Measurements from ENCODE around the gene WDR45B.
"Not testable (repeated sequence)": the region's sequence is repeated elsewhere in the genome, so short reads cannot be mapped to it uniquely, and the experiment has no call there.

DNA sequence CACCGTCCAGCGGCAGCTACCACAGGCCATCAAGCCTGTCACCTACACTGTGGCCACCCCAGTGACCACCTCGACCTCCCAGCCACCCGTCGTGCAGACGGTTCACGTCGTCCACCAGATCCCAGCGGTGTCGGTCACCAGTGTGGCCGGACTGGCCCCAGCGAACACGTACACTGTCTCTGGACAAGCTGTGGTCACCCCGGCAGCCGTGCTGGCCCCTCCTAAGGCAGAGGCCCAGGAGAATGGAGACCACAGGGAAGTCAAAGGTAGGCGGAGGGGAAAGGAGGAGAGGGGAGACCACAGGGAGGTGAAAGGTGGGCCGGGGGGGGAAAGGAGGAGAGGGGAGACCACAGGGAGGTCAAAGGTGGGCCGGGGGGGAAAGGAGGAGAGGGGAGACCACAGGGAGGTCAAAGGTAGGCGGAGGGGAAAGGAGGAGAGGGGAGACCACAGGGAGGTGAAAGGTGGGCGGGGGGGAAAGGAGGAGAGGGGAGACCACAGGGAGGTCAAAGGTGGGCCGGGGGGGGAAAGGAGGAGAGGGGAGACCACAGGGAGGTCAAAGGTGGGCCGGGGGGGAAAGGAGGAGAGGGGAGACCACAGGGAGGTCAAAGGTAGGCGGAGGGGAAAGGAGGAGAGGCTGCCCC is 62.2 kb downstream of the WDR45B start:
- not testable (repeated sequence) for TF ChIP-seq SIN3A (IDR thresholded peaks at IDR 0.05; ENCODE audit: borderline replicate concordance, insufficient read depth, low read depth, low read length); REST (IDR thresholded peaks at IDR 0.05; ENCODE audit: insufficient read depth in 1 of 2, low read depth in 2 of 2, low read length in 1 of 2); CTCF (IDR thresholded peaks at IDR 0.05); POLR2AphosphoS5 (IDR thresholded peaks at IDR 0.05; ENCODE audit: low read depth, low read length)
